ENCODE data around the gene BLOC1S1.

BLOC1S1 gene

GRCh38 chr12:55693323-55694187, 22.3 kb upstream of the BLOC1S1 start:
- no peaks in the 10 kb centered on the region for H3K27me3 ChIP-seq (ENCODE audit: control insufficient read depth, insufficient read depth, low read length)
- no peaks in the 10 kb centered on the region for H3K36me3 ChIP-seq (ENCODE audit: control insufficient read depth, insufficient read depth, low read length)
- no peaks in the 10 kb centered on the region for H3K4me1 ChIP-seq
- no peak for TF ChIP-seq CTCF (IDR thresholded peaks at IDR 0.05)
- H3K79me2 ChIP-seq: no peaks in the 10 kb centered on the region
- no peak overlapping the region for H3K4me3 ChIP-seq (ENCODE audit: low read depth, low read length)
- H3K4me2 ChIP-seq (ENCODE audit: low read length): no peak overlapping the region
- H3K27ac ChIP-seq: no peak overlapping the region
- H3K9me3 ChIP-seq (ENCODE audit: control insufficient read depth, low read length): no peaks in the 10 kb centered on the region
- H2AFZ ChIP-seq: no peak overlapping the region
- H3K9ac ChIP-seq: no peak overlapping the region

GRCh38 chr12:55694188-55694515, 21.7 kb upstream of the BLOC1S1 start:
- no peak for TF ChIP-seq CTCF (IDR thresholded peaks at IDR 0.05)
- Histone ChIP-seq H3K9ac (no peak overlapping the region), H3K9me3 (ENCODE audit: control insufficient read depth, low read length) (no peaks in the 10 kb centered on the region), H3K4me3 (ENCODE audit: low read depth, low read length) (no peak overlapping the region), H3K79me2 (no peaks in the 10 kb centered on the region), H3K27ac (no peak overlapping the region), H3K4me2 (ENCODE audit: low read length) (no peak overlapping the region), H3K36me3 (ENCODE audit: control insufficient read depth, insufficient read depth, low read length) (no peaks in the 10 kb centered on the region), H2AFZ (no peak overlapping the region), H3K27me3 (ENCODE audit: control insufficient read depth, insufficient read depth, low read length) (no peaks in the 10 kb centered on the region), H3K4me1 (no peaks in the 10 kb centered on the region)

- Histone ChIP-seq H3K4me1 (no peaks in the 10 kb centered on the region), H3K79me2 (no peaks in the 10 kb centered on the region), H3K4me3 (ENCODE audit: low read depth, low read length) (no peak overlapping the region), H2AFZ (no peak overlapping the region), H3K27ac (no peak overlapping the region), H3K9me3 (ENCODE audit: control insufficient read depth, low read length) (no peaks in the 10 kb centered on the region), H3K4me2 (ENCODE audit: low read length) (no peak overlapping the region), H3K27me3 (ENCODE audit: control insufficient read depth, insufficient read depth, low read length) (no peaks in the 10 kb centered on the region), H3K9ac (no peak overlapping the region), H3K36me3 (ENCODE audit: control insufficient read depth, insufficient read depth, low read length) (no peaks in the 10 kb centered on the region)
- TF ChIP-seq CTCF (IDR thresholded peaks at IDR 0.05): no peak
Measured at GRCh38 chr12:55694651-55695050, 21.2 kb upstream of the BLOC1S1 start.

GRCh38 chr12:55695349-55695748, 20.5 kb upstream of the BLOC1S1 start:
- H3K9ac ChIP-seq: no peak overlapping the region
- no peak overlapping the region for H3K4me3 ChIP-seq (ENCODE audit: low read depth, low read length)
- no peaks in the 10 kb centered on the region for H3K4me1 ChIP-seq
- H3K9me3 ChIP-seq (ENCODE audit: control insufficient read depth, low read length): no peaks in the 10 kb centered on the region
- no peak overlapping the region for H3K27ac ChIP-seq
- H3K36me3 ChIP-seq (ENCODE audit: control insufficient read depth, insufficient read depth, low read length): no peaks in the 10 kb centered on the region
- TF ChIP-seq CTCF (IDR thresholded peaks at IDR 0.05): no peak
- no peak overlapping the region for H2AFZ ChIP-seq
- no peaks in the 10 kb centered on the region for H3K27me3 ChIP-seq (ENCODE audit: control insufficient read depth, insufficient read depth, low read length)
- H3K79me2 ChIP-seq: no peaks in the 10 kb centered on the region
- H3K4me2 ChIP-seq (ENCODE audit: low read length): no peak overlapping the region

GRCh38 chr12:55696141-55696540, 19.7 kb upstream of the BLOC1S1 start:
- no peak overlapping the region for H3K4me2 ChIP-seq (ENCODE audit: low read length)
- H2AFZ ChIP-seq: no peak overlapping the region
- H3K4me1 ChIP-seq: no peaks in the 10 kb centered on the region
- H3K27ac ChIP-seq: no peak overlapping the region
- no peak overlapping the region for H3K9ac ChIP-seq
- H3K36me3 ChIP-seq (ENCODE audit: control insufficient read depth, insufficient read depth, low read length): no peaks in the 10 kb centered on the region
- TF ChIP-seq CTCF (IDR thresholded peaks at IDR 0.05): no peak
- no peaks in the 10 kb centered on the region for H3K79me2 ChIP-seq
- H3K9me3 ChIP-seq (ENCODE audit: control insufficient read depth, low read length): no peaks in the 10 kb centered on the region
- H3K27me3 ChIP-seq (ENCODE audit: control insufficient read depth, insufficient read depth, low read length): no peaks in the 10 kb centered on the region
- H3K4me3 ChIP-seq (ENCODE audit: low read depth, low read length): no peak overlapping the region
